ENCODE data around the gene TEPSIN. TPM values are rescaled to one million over a fixed set of nuclear protein-coding genes. Genes with fewer than 3 reads are reported as not detected.

The TEPSIN gene
- total RNA-seq, 6 donors from 2014 or later = 33.1 to 141 (median 49.7) TPM

GRCh38 chr17:81193470-81194224, 45.2 kb downstream of the TEPSIN start:
- no peak for TF ChIP-seq CTCF (IDR thresholded peaks at IDR 0.05)
- TF ChIP-seq EP300 (IDR thresholded peaks at IDR 0.05) = no peak
- TF ChIP-seq POLR2A (IDR thresholded peaks at IDR 0.05) = no peak
- peak in 1 of 2 donors; percentile 14 for TF ChIP-seq POLR2AphosphoS5 (IDR thresholded peaks at IDR 0.05)
- Histone ChIP-seq H3K9me3 (no peaks in the 10 kb centered on the region), H3K4me1 (peaks cover 4 to 24% (median 19%) of the 10 kb centered on the region in 4 donors), H3K27me3 (no peaks in the 10 kb centered on the region), H3K27ac (no peak overlapping the region), H3K36me3 (peaks cover 0 to 20% (median 9%) of the 10 kb centered on the region in 4 donors), H3K4me3 (no peak overlapping the region)
- peak in 1 of 2 donors; percentile 2 for ATAC-seq (ENCODE audit: low FRiP score in 2 of 2)
- DNase-seq = peak; percentile 43 to 82
- WGBS, 2 donors = 76 to 87% methylated on average over 20 to 21 of the region's 38 CpGs

GRCh38 chr17:81193051-81193410, 45.8 kb downstream of the TEPSIN start:
- no peaks in the 10 kb centered on the region for H3K9me3 ChIP-seq
- H3K4me1 ChIP-seq = peaks cover 0 to 23% (median 15%) of the 10 kb centered on the region in 4 donors
- H3K27me3 ChIP-seq = no peaks in the 10 kb centered on the region
- ATAC-seq (ENCODE audit: low FRiP score in 2 of 2) = no peak
- no peak for TF ChIP-seq POLR2AphosphoS5 (IDR thresholded peaks at IDR 0.05)
- no peak for TF ChIP-seq CTCF (IDR thresholded peaks at IDR 0.05)
- no peak for TF ChIP-seq EP300 (IDR thresholded peaks at IDR 0.05)
- no peak for TF ChIP-seq POLR2A (IDR thresholded peaks at IDR 0.05)
- H3K36me3 ChIP-seq = peaks cover 0 to 20% (median 9%) of the 10 kb centered on the region in 4 donors
- H3K27ac ChIP-seq = no peak overlapping the region
- DNase-seq = peak in 1 of 2 donors; percentile 69
- 91% methylated on average over 10 of the region's 17 CpGs; no CpG with 5 or more reads in 1 of the 2 donors for WGBS, 2 donors
- no peak overlapping the region for H3K4me3 ChIP-seq

GRCh38 chr17:81192386-81193050, 46.3 kb downstream of the TEPSIN start:
- H3K4me3 ChIP-seq = no peak overlapping the region
- H3K9me3 ChIP-seq = no peaks in the 10 kb centered on the region
- 92 to 100% methylated on average over 2 to 31 of the region's 34 CpGs for WGBS, 2 donors
- ATAC-seq (ENCODE audit: low FRiP score in 2 of 2) (no peak), DNase-seq (peak in 1 of 2 donors; percentile 75)
- peaks cover 0 to 17% (median 13%) of the 10 kb centered on the region in 4 donors for H3K4me1 ChIP-seq
- H3K27ac ChIP-seq = no peak overlapping the region
- peaks cover 0 to 20% (median 9%) of the 10 kb centered on the region in 4 donors for H3K36me3 ChIP-seq
- H3K27me3 ChIP-seq = no peaks in the 10 kb centered on the region
- TF ChIP-seq CTCF (IDR thresholded peaks at IDR 0.05) (no peak), POLR2A (IDR thresholded peaks at IDR 0.05) (no peak), POLR2AphosphoS5 (IDR thresholded peaks at IDR 0.05) (no peak), EP300 (IDR thresholded peaks at IDR 0.05) (no peak)

- peak in 1 of 2 donors; percentile 57 for DNase-seq
- ATAC-seq (ENCODE audit: low FRiP score in 2 of 2) = no peak
Observed at GRCh38 chr17:81191646-81192045, 47.2 kb downstream of the TEPSIN start.

More at GRCh38 chr17:81191646-81192045, 47.2 kb downstream of the TEPSIN start:
- Histone ChIP-seq H3K4me1 (peaks cover 0 to 12% (median 6%) of the 10 kb centered on the region in 4 donors), H3K4me3 (no peak overlapping the region), H3K36me3 (peaks cover 0 to 20% (median 9%) of the 10 kb centered on the region in 4 donors), H3K9me3 (no peaks in the 10 kb centered on the region), H3K27ac (no peak overlapping the region), H3K27me3 (no peaks in the 10 kb centered on the region)
- TF ChIP-seq POLR2A (IDR thresholded peaks at IDR 0.05) (no peak), EP300 (IDR thresholded peaks at IDR 0.05) (no peak), CTCF (IDR thresholded peaks at IDR 0.05) (no peak), POLR2AphosphoS5 (IDR thresholded peaks at IDR 0.05) (no peak)
- 96 to 98% methylated on average over 9 to 14 of the region's 14 CpGs for WGBS, 2 donors

Measured in upper lobe of left lung (tissue), 6 donors.